Glutamatergic neuron (in vitro differentiated cells): ENCODE results near the gene KLHDC8A. TPM values are rescaled to one million over a fixed set of nuclear protein-coding genes. Genes with fewer than 3 reads are reported as not detected.

ENCODE experiments used
- DNase-seq: peaks from one replicate; pipeline ENCODE4 v3.0.0; 2022
- H3K27ac Mint-ChIP-seq: one replicate; pipeline ENCODE4 v1.8.0; 2020; ENCODE audit warnings: mild to moderate bottlenecking, mixed read lengths, inconsistent platforms; ENCODE audit not compliant: unreplicated experiment
- H3K27me3 Mint-ChIP-seq: one replicate; pipeline ENCODE4 v1.8.0; 2020; ENCODE audit warnings: mild to moderate bottlenecking, moderate library complexity, mixed read lengths, inconsistent platforms; ENCODE audit not compliant: unreplicated experiment
- H3K36me3 Mint-ChIP-seq: one replicate; pipeline ENCODE4 v1.8.0; 2020; ENCODE audit warnings: mild to moderate bottlenecking, mixed read lengths, inconsistent platforms; ENCODE audit not compliant: unreplicated experiment
- H3K4me1 Mint-ChIP-seq: one replicate; pipeline ENCODE4 v1.8.0; 2020; ENCODE audit warnings: mild to moderate bottlenecking, low read depth, mixed read lengths, inconsistent platforms; ENCODE audit not compliant: unreplicated experiment
- H3K4me3 Mint-ChIP-seq: one replicate; pipeline ENCODE4 v1.8.0; 2020; ENCODE audit warnings: mild to moderate bottlenecking, mixed read lengths, inconsistent platforms; ENCODE audit not compliant: unreplicated experiment
- H3K9me3 Mint-ChIP-seq: one replicate; pipeline ENCODE4 v1.8.0; 2020; ENCODE audit warnings: mild to moderate bottlenecking, moderate library complexity, mixed read lengths, inconsistent platforms; ENCODE audit not compliant: unreplicated experiment
- CTCF ChIP-seq: fragments of 200-600 bp; sonication (generic); IDR thresholded peaks from one replicate; pipeline ENCODE4 v1.5.0; 2021; ENCODE audit not compliant: partially characterized antibody, unreplicated experiment
- total RNA-seq: library from RNA; stranded (reverse); fragmentation: NEBNext Ultra II Directional; extraction: Animal tissue kit (Norgen Biotek cat#: 25700); gene quantifications from one replicate; pipeline ENCODE4 v1.2.1, GENCODE V29; 2021; ENCODE audit not compliant: unreplicated experiment

Gene KLHDC8A
- total RNA-seq, 1 donor from 2014 or later: 125 TPM

- Mint-ChIP-seq H3K4me1 (peaks cover 32% of the 10 kb centered on the region), H3K4me3 (no peak overlapping the region), H3K27ac (no peak overlapping the region), H3K9me3 (peaks cover 2% of the 10 kb centered on the region), H3K27me3 (peaks cover 8% of the 10 kb centered on the region), H3K36me3 (no peaks in the 10 kb centered on the region)
- TF ChIP-seq CTCF: no peak
- DNase-seq: no peak
Measured at GRCh38 chr1:205296154-205296553, 60.6 kb downstream of the KLHDC8A start.

DNA sequence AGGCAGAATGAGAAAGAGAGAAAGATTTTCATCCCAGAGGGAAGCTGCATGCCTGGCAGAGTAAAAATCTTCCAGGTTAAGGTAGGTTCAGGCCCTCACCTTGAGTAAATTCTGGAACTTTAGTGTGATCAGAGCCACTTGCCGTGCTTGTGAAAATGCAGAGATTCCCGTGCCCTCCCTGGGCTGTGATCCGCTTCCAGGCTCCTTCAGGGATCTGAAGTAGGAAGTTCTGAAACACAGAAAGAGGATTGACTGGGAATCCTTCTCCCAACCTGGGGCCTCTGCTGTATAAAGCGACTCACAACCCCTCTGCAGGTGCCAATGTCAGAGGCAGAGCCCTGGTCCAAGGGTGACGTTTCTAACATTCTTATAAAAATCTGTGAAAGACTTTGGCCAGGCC, 61.8 kb downstream of the KLHDC8A start:
- Mint-ChIP-seq H3K4me3 (peak overlapping the region; percentile 68), H3K27ac (peak overlapping the region; percentile 86), H3K27me3 (peaks cover 8% of the 10 kb centered on the region), H3K36me3 (no peaks in the 10 kb centered on the region), H3K9me3 (peaks cover 2% of the 10 kb centered on the region), H3K4me1 (peaks cover 27% of the 10 kb centered on the region)
- no peak for DNase-seq
- no peak for TF ChIP-seq CTCF

- no peaks in the 10 kb centered on the region for H3K36me3 Mint-ChIP-seq
- peak overlapping the region; percentile 68 for H3K4me3 Mint-ChIP-seq
- no peak for TF ChIP-seq CTCF
- H3K9me3 Mint-ChIP-seq: peaks cover 3% of the 10 kb centered on the region
- H3K27me3 Mint-ChIP-seq: peaks cover 8% of the 10 kb centered on the region
- no peak for DNase-seq
- H3K27ac Mint-ChIP-seq: peak overlapping the region; percentile 86
- peaks cover 27% of the 10 kb centered on the region for H3K4me1 Mint-ChIP-seq
Measured at GRCh38 chr1:205294175-205294917, 62.4 kb downstream of the KLHDC8A start.

- Mint-ChIP-seq H3K4me3 (no peak overlapping the region), H3K9me3 (peaks cover 2% of the 10 kb centered on the region), H3K27me3 (peaks cover 8% of the 10 kb centered on the region), H3K36me3 (no peaks in the 10 kb centered on the region), H3K27ac (no peak overlapping the region), H3K4me1 (peaks cover 24% of the 10 kb centered on the region)
- DNase-seq: no peak
- no peak for TF ChIP-seq CTCF
Measured at GRCh38 chr1:205293350-205294074, 63.2 kb downstream of the KLHDC8A start.

DNA sequence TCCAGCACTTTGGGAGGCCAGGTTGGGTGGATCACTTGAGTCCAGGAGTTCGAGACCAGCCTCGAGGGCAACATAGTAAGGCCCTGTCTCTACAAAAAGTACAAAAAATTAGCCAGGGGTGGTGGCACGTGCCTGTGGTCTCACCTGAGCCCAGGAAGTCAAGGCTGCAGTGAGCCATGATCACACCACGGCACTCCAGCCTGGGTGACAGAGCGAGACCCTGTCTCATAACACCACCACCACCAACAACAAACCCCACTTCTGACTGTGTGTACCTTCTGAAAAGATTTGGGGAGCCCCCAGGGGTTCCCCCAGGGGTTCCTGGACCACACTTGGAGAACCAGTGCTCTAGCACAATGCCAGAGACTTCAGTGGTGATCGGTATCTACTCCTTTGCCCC, 65.1 kb downstream of the KLHDC8A start:
- Mint-ChIP-seq H3K4me1 (peaks cover 24% of the 10 kb centered on the region), H3K36me3 (no peaks in the 10 kb centered on the region), H3K27me3 (peaks cover 9% of the 10 kb centered on the region), H3K27ac (no peak overlapping the region), H3K9me3 (peaks cover 2% of the 10 kb centered on the region), H3K4me3 (no peak overlapping the region)
- TF ChIP-seq CTCF: no peak
- DNase-seq: no peak
